SK-N-SH (cell line): Measurements from ENCODE around the gene RBMX2. TPM values are rescaled to one million over a fixed set of nuclear protein-coding genes. Genes with fewer than 3 reads are reported as not detected.
"Not testable (repeated sequence)": the region's sequence is repeated elsewhere in the genome, so short reads cannot be mapped to it uniquely, and the experiment has no call there.

Experiments
- CTCF ChIA-PET: fragments of 300-600, 350-600 bp; formaldehyde crosslinking; extraction: SDS; loops from one replicate; lab custom pipeline; 2021; lab: Yijun Ruan, JAX
- POLR2A ChIA-PET: fragments of 350-600 bp; sonication (Branson Sonifier 250); formaldehyde crosslinking; extraction: SDS; loops from one replicate; lab custom pipeline; 2020; ENCODE audit warnings: antibody characterized with exemption, inconsistent platforms; lab: Yijun Ruan, JAX
- DNase-seq: peaks from one replicate; pipeline ENCODE4 v3.0.0; 2012
- H2AFZ ChIP-seq: fragments of 200-600 bp; sonication (generic); 2 replicates; pipeline ENCODE4 v1.8.1; 2016; ENCODE audit warnings: antibody characterized with exemption, mild to moderate bottlenecking, low read depth
- H3F3A ChIP-seq: fragments of 200-600 bp; sonication (generic); replicated peaks from 2 replicates; pipeline ENCODE3; 2016; ENCODE audit warnings: antibody characterized with exemption, mild to moderate bottlenecking; ENCODE audit not compliant: insufficient read depth
- H3K27ac ChIP-seq, 2 experiments: fragments of 200-500 bp in 1 of 2; fragments of 200-600 bp in 1 of 2; sonication (Bioruptor generic) in 1 of 2; sonication (generic), shearing (Covaris generic) in 1 of 2; 2 replicates each; pipeline versions ENCODE4 v1.5.1 to v1.6.1; 2014 to 2016; ENCODE audit warnings: low read depth in 2 of 2, inconsistent platforms in 1 of 2, low read length in 1 of 2, mild to moderate bottlenecking in 1 of 2, mixed read lengths in 1 of 2
- H3K27me3 ChIP-seq: fragments of 200-600 bp; sonication (generic), shearing (Covaris generic); 2 replicates; pipeline ENCODE4 v1.6.1; 2016; ENCODE audit warnings: mixed run types; ENCODE audit not compliant: insufficient read depth
- H3K36me3 ChIP-seq, 2 experiments: fragments of 200-500 bp in 1 of 2; fragments of 200-600 bp in 1 of 2; sonication (Bioruptor generic) in 1 of 2; sonication (generic) in 1 of 2; replicated peaks in 1 of 2; 2 replicates each; pipeline versions ENCODE3 to v1.5.1; 2014 to 2016; ENCODE audit warnings: low read length in 1 of 2, mild to moderate bottlenecking in 1 of 2; ENCODE audit not compliant: insufficient read depth in 2 of 2, control insufficient read depth in 1 of 2
- H3K4me1 ChIP-seq, 2 experiments: fragments of 200-500 bp in 1 of 2; fragments of 200-600 bp in 1 of 2; sonication (Bioruptor generic) in 1 of 2; sonication (generic), shearing (Covaris generic) in 1 of 2; 2 replicates each; pipeline versions ENCODE4 v1.5.1 to v1.6.1; 2014 to 2016; ENCODE audit warnings: low read depth in 1 of 2, low read length in 1 of 2, mixed run types in 1 of 2; ENCODE audit not compliant: insufficient read depth in 2 of 2, control insufficient read depth in 1 of 2
- H3K4me2 ChIP-seq: fragments of 200-600 bp; sonication (generic), shearing (Covaris generic); 2 replicates; pipeline ENCODE4 v1.6.1; 2017; ENCODE audit warnings: mixed run types
- H3K4me3 ChIP-seq, 2 experiments: fragments of 200-500 bp in 1 of 2; fragments of 200-600 bp in 1 of 2; sonication (Bioruptor generic) in 1 of 2; sonication (generic), shearing (Covaris generic) in 1 of 2; 2 replicates each; pipeline versions ENCODE4 v1.5.1 to v1.8.1; 2014 to 2016; ENCODE audit warnings: low read depth in 2 of 2, inconsistent platforms in 1 of 2, low read length in 1 of 2, mild to moderate bottlenecking in 1 of 2, mixed read lengths in 1 of 2, moderate library complexity in 1 of 2
- H3K79me2 ChIP-seq: fragments of 200-600 bp; sonication (generic); 2 replicates; pipeline ENCODE4 v1.8.1; 2017; ENCODE audit warnings: mild to moderate bottlenecking; ENCODE audit not compliant: insufficient read depth
- H3K9ac ChIP-seq: fragments of 200-600 bp; sonication (generic); 2 replicates; pipeline ENCODE4 v1.6.1; 2017; ENCODE audit warnings: mixed run types
- H3K9me2 ChIP-seq: fragments of 200-600 bp; sonication (generic); 2 replicates; pipeline ENCODE4 v1.6.1; 2017; ENCODE audit warnings: mixed run types
- H3K9me3 ChIP-seq: fragments of 200-600 bp; sonication (generic); 2 replicates; pipeline ENCODE4 v1.6.1; 2017; ENCODE audit warnings: mixed run types, mild to moderate bottlenecking, moderate library complexity
- H4K20me1 ChIP-seq: fragments of 200-600 bp; sonication (generic); 2 replicates; pipeline ENCODE4 v1.6.1; 2017; ENCODE audit warnings: mild to moderate bottlenecking, mixed run types; ENCODE audit not compliant: insufficient read depth
- CHD2 ChIP-seq: fragments of 150-350 bp; IDR thresholded peaks from 2 replicates; pipeline ENCODE4 v1.6.1; 2018; ENCODE audit warnings: low read length; ENCODE audit not compliant: partially characterized antibody
- CTCF ChIP-seq: fragments of 200-600 bp; sonication (generic); IDR thresholded peaks from 2 replicates; pipeline ENCODE4 v1.6.1; 2017; ENCODE audit warnings: antibody characterized with exemption, mild to moderate bottlenecking, moderate library complexity
- ELF1 ChIP-seq: IDR thresholded peaks from 2 replicates; pipeline ENCODE4 v1.4.0; 2012
- EP300 ChIP-seq, 2 experiments: IDR thresholded peaks; 2 replicates each; pipeline versions ENCODE4 v1.4.0 to v1.6.1; 2012; ENCODE audit warnings: borderline replicate concordance in 1 of 2, low read depth in 1 of 2, low read length in 1 of 2
- FOXJ3 ChIP-seq: sonication (generic); formaldehyde crosslinking; IDR thresholded peaks from 2 replicates; pipeline ENCODE4 v1.5.1; 2020; ENCODE audit warnings: mild to moderate bottlenecking, missing genetic modification reagents
- FOXM1 ChIP-seq: IDR thresholded peaks from 2 replicates; pipeline ENCODE4 v1.4.0; 2012; ENCODE audit warnings: low read depth, mild to moderate bottlenecking
- JUND ChIP-seq: IDR thresholded peaks from 2 replicates; pipeline ENCODE4 v1.4.0; 2012
- MEF2A ChIP-seq: IDR thresholded peaks from 2 replicates; pipeline ENCODE4 v1.4.0; 2012; ENCODE audit warnings: low read depth, borderline replicate concordance
- MXI1 ChIP-seq: IDR thresholded peaks from 2 replicates; pipeline ENCODE4 v1.6.1; 2012; ENCODE audit warnings: mild to moderate bottlenecking, low read depth, low read length, improper control_type of control experiment
- NRF1 ChIP-seq: IDR thresholded peaks from 2 replicates; pipeline ENCODE4 v1.6.1; 2012; ENCODE audit warnings: low read depth, mild to moderate bottlenecking, low read length
- POLR2AphosphoS5 ChIP-seq: IDR thresholded peaks from 2 replicates; pipeline ENCODE4 v1.6.1; 2012; ENCODE audit warnings: low read depth, low read length
- USF2 ChIP-seq: fragments of 150-350 bp; IDR thresholded peaks from 2 replicates; pipeline ENCODE4 v1.6.1; 2017; ENCODE audit warnings: antibody characterized with exemption, low read length, low read depth, borderline replicate concordance
- ZBTB33 ChIP-seq: IDR thresholded peaks from 2 replicates; pipeline ENCODE4 v1.4.0; 2012; ENCODE audit warnings: low read depth, borderline replicate concordance
- WGBS: methylation state at CpG from one replicate; pipeline ENCODE4 v1.1.6; 2017; ENCODE audit warnings: low lambda C conversion rate; 5-methylcytosine and 5-hydroxymethylcytosine counted together
- polyA plus RNA-seq, 3 experiments: library from polyadenylated mRNA; depleted of rRNA; stranded (reverse); fragments of >200 nt; gene quantifications; 2 replicates each; pipeline ENCODE4 v1.2.3, GENCODE V29; 2012

Gene RBMX2
- polyA plus RNA-seq, 1 of the 3 experiments (the other 2 are of a cell fraction), result 22.7 TPM

GRCh38 chrX:130435937-130436336 is 34.1 kb downstream of the RBMX2 start:
- Histone ChIP-seq H3K4me2 (no peak overlapping the region), H3K27ac (no peak overlapping the region), H3K9ac (no peak overlapping the region), H2AFZ (no peak overlapping the region), H3K9me2 (no peaks in the 10 kb centered on the region), H3F3A (no peaks in the 10 kb centered on the region), H3K4me3 (no peak overlapping the region), H3K36me3 (no peaks in the 10 kb centered on the region), H4K20me1 (no peaks in the 10 kb centered on the region), H3K4me1 (no peaks in the 10 kb centered on the region), H3K27me3 (peaks cover 12% of the 10 kb centered on the region; the same call in 1 of the 2 replicates), H3K9me3 (0 out of 2 replicates have a peak, but pooled peaks cover 6% of the 10 kb centered on the region), H3K79me2 (no peaks in the 10 kb centered on the region)
- DNase-seq, result no peak
- ChIA-PET POLR2A (no interaction called here), CTCF (no interaction called here)
- TF ChIP-seq NRF1 (no peak), USF2 (no peak), MEF2A (no peak), ELF1 (no peak), ZBTB33 (no peak)

GRCh38 chrX:130437996-130438395 is 36.2 kb downstream of the RBMX2 start:
- H3K4me2 ChIP-seq, H3K27ac ChIP-seq, H3K9me3 ChIP-seq, H4K20me1 ChIP-seq, H3K27me3 ChIP-seq, DNase-seq, H2AFZ ChIP-seq, H3K9me2 ChIP-seq, H3K36me3 ChIP-seq, H3F3A ChIP-seq, H3K79me2 ChIP-seq, H3K4me1 ChIP-seq, H3K9ac ChIP-seq, H3K4me3 ChIP-seq, POLR2A ChIA-PET: not testable (repeated sequence)
- WGBS, result 4% methylated on average over 2 of the region's 2 CpGs
- CTCF ChIA-PET, result interaction anchor here (0.7 kb wide), 1 partner anchor 409 kb away, joined by 3 read pairs; no protein-coding TSS in a partner anchor

- Histone ChIP-seq H2AFZ (no peak overlapping the region), H3K36me3 (no peaks in the 10 kb centered on the region), H3K9me3 (0 out of 2 replicates have a peak, but pooled peaks cover 2% of the 10 kb centered on the region), H4K20me1 (no peaks in the 10 kb centered on the region), H3K4me2 (no peak overlapping the region), H3K9me2 (no peaks in the 10 kb centered on the region), H3K4me1 (no peaks in the 10 kb centered on the region), H3F3A (no peaks in the 10 kb centered on the region), H3K27ac (no peak overlapping the region), H3K4me3 (no peak overlapping the region), H3K79me2 (no peaks in the 10 kb centered on the region), H3K27me3 (no peaks in the 10 kb centered on the region), H3K9ac (no peak overlapping the region)
- no peak for TF ChIP-seq CHD2
- TF ChIP-seq FOXM1, result no peak
- no peak for TF ChIP-seq MXI1
- TF ChIP-seq EP300 (IDR thresholded peaks at IDR 0.05; ENCODE audit: borderline replicate concordance in 1 of 2, low read depth in 1 of 2, low read length in 1 of 2), result no peak
- no peak for TF ChIP-seq JUND
- no peak for TF ChIP-seq USF2
- TF ChIP-seq NRF1, result no peak
- no peak for TF ChIP-seq FOXJ3
- TF ChIP-seq POLR2AphosphoS5, result no peak
- no peak for TF ChIP-seq CTCF
- POLR2A ChIA-PET, result no interaction called here
- DNase-seq, result no peak
- CTCF ChIA-PET, result no interaction called here
These were observed 42.1 kb downstream of the RBMX2 start for GRCh38 chrX:130443875-130444274.
